GM18951 (cell line): ENCODE results near the gene RAB31.
"Not testable (repeated sequence)": the region's sequence is repeated elsewhere in the genome, so short reads cannot be mapped to it uniquely, and the experiment has no call there.

Source experiments
- POLR2A ChIP-seq: IDR thresholded peaks from 4 replicates; pipeline ENCODE4 v1.6.1; 2011; ENCODE audit warnings: mild to moderate bottlenecking; ENCODE audit not compliant: insufficient read length, insufficient read depth; ENCODE audit errors: extremely low read depth
- in situ Hi-C: fragments of 300-500 bp; cut with MboI; formaldehyde crosslinking; loops from one replicate; pipeline ENCODE4 v1.12.0; 2022; ENCODE audit warnings: low sequenced_read_pairs, mixed read lengths, inconsistent platforms; ENCODE audit not compliant: unreplicated experiment

Gene RAB31

DNA sequence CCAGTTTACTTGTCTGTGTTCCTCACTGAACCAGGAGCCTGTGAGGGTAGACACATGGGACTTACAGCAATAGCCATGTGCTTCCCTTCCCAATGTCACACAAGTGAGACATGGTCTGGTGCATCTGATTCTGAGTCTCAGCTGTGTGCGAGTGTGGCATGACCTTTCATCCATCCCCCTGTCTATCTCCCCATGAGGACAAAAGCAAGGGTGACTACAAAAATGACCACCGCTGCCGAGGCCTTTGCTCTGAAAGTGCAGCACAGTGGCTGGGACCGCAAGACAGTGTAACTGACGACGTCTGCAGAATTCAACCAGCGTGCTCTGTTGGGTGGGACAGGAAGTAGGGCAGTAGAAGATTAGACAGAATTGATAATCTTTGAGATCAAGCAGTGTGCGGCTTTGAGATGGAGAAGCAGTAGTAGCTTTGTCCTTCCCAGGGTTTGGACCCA lies 50.5 kb downstream of the RAB31 start:
- TF ChIP-seq POLR2A: no peak
- in situ Hi-C loops: no loop called here

DNA sequence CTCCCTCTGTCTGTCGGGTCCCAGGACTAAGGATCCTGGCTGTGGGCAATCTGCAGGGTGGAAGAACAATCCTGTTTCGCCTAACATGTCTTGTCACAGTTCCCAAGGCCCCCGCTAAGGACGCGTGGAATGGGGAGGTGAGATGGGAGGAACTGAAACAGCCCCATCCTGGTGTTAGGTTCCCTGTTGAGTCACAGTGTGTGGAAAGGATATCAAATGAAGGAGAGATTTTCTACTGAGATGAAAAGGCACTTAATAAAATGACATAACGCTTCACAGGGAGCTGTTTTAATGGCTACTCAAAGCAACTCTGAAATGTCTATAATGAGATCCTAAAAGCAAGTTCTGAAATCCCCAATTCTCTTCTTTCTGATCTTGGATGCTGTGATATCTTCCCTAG lies 52.5 kb downstream of the RAB31 start:
- in situ Hi-C loops: no loop called here
- TF ChIP-seq POLR2A: no peak

DNA sequence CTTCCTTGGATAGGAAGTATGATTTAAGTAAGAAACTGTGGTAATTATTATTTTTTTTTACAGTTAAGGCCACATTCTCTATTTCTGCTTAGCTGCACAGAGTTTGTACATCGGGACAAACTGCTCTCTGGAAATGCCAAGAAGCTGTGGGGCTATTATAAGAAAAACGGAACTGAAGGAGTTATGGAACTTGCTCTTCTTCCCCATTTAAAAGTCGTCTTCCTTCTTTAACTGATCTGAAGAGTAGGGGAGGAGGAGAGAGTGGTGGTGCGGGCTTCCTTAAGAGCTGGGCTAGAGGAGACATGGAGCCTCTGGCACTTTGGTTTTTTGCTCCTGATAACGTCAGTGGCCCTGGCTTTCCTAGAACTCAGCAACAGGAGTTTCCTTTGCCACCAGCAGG lies 54.4 kb downstream of the RAB31 start:
- no peak for TF ChIP-seq POLR2A
- in situ Hi-C loops: no loop called here

DNA sequence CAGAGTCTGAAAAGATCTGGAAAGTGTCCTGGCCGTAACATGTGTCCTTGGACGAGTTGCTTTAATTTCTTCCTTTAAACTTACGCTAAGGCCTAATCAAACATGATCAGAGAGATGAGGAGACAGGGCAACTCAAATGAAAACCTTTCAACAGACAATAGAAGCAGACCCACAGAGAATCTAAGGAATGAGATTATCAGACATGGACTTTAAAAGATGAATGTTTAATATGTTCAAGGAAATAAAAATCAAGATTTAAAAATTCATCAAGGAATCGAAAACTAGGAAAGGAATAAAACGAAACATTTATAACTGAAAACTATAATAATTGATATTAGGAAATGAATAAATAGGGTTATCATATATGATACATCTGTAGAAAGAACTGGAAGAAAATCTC lies 55.1 kb downstream of the RAB31 start:
- no peak for TF ChIP-seq POLR2A

DNA sequence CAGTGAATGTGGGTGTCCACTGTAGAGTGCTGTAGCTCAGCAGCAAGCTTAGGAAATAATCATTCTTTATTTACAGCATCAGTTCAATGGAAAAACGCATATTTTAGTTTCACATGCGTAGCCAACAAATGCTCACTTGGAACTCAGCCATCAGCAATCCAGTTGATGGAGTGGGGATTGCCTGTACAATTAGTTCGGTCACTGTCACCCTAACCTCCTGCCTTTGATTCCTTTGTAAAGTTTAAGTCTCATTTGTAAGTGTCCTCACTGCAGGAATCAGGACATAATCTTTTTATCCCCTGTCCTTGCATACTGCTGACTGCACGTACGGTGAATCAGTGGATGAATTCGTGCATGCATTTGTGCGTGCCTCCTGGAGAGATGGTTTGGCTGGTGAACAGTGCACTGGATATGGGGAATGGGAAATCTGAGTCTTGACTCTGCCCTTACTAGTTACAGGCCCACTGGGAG lies 55.9 kb downstream of the RAB31 start:
- no peak for TF ChIP-seq POLR2A

More for the DNA sequence above, 55.1 kb downstream of the RAB31 start:
- in situ Hi-C loops: no loop called here

DNA sequence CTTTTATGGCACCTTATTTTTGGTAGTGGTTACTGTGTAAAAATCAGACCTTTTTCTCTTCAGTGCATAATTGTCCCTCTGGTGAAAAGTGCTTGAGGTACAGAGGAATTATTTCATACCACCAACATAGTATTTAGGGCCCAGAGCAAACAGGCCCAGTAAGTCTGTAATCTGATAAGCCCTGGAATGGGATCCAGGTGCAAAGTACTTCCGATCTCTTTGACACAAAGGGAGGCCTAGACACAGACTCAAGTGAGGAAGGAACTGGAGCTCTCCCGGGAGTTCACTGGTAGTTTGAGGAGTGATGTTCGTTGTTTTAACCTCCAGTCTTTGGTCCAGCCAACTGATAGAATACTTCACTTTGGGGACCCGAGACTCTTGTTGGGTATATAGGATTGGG lies 57.4 kb downstream of the RAB31 start:
- in situ Hi-C loops: no loop called here
- no peak for TF ChIP-seq POLR2A

More for the DNA sequence above, 55.9 kb downstream of the RAB31 start:
- in situ Hi-C loops: no loop called here

DNA sequence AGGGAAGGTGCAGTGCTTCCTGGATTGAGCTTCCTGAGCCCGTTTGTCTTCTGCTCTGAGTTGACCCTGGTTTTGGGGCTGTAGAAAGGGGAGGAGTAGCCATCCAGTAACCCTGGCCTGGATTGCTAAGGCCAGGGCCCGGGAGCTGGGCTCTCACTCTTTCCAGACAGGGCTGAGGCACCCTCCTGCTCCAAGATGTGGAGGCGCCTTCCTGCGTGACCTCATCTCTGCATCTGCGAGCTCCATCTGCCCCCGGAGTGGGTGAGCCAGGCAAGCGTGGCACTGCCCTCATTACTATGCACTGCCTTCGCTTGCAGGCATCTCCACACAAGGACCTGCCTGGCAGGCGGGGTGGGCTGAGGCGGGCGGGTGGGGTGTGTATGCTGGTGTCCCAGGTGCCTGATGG lies 58.0 kb downstream of the RAB31 start:
- no peak for TF ChIP-seq POLR2A
- in situ Hi-C loops: no loop called here

DNA sequence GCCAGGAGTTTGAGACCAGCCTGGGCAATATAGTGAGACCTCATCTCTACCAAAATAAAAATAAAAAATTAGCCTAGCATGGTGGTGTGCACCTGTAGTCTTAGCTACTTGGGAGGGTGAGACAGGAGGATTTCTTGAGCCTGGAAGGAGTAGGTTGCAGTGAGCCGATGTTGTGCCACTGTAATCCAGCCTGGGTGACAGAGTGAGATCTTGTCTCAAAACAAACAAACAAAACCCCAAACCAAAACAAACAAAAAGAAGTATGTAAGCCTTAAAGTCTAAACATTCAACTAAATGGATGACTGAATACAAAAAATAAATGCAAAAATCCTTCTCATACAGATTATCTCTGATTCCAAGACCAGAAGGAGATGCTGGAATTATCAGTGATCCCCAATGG lies 58.6 kb downstream of the RAB31 start:
- no peak for TF ChIP-seq POLR2A
- in situ Hi-C loops: no loop called here

DNA sequence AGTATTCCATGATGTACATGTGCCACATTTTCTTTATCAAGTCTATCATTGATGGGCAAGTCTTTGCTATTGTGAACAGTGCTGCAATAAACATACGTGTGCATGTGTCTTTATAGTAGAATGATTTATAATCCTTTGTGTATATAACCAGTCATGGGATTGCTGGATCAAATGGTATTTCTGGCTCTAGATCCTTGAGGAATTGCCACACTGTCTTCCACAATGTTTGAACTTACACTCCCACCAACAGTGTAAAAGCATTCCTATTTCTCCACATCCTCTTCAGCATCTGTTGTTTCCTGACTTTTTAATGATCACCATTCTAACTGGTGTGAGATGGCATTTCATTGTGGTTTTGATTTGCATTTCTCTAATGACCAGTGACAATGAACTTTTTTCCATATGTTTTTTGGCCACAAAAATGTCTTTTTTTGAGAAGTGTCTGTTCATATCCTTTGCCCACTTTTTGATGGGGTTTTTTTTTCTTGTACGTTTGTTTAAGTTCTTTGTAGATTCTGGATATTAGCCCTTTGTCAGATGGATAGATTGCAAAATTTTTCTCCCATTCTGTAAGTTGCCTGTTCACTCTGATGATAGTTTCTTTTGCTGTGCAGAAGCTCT lies 60.1 kb downstream of the RAB31 start:
- in situ Hi-C loops: not testable (repeated sequence)

DNA sequence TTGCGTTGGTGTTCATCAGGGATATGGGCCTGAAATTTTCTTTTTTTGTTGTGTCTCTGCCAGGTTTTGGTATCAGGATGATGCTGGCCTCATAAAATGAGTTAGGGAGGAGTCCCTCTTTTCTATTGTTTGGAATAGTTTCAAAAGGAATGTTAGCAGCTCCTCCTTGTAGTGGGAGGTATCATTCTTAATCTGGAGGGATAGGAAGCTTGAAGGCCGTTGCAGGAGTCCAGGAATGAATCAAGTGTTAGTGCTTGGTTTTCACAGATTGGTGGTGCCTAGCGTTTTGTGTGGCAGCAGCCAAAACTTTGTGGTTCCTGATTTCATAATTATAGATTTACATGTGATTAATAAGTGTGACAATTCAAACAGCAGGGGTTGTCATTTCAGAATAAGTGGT lies 62.0 kb downstream of the RAB31 start:
- in situ Hi-C loops: not testable (repeated sequence)

DNA sequence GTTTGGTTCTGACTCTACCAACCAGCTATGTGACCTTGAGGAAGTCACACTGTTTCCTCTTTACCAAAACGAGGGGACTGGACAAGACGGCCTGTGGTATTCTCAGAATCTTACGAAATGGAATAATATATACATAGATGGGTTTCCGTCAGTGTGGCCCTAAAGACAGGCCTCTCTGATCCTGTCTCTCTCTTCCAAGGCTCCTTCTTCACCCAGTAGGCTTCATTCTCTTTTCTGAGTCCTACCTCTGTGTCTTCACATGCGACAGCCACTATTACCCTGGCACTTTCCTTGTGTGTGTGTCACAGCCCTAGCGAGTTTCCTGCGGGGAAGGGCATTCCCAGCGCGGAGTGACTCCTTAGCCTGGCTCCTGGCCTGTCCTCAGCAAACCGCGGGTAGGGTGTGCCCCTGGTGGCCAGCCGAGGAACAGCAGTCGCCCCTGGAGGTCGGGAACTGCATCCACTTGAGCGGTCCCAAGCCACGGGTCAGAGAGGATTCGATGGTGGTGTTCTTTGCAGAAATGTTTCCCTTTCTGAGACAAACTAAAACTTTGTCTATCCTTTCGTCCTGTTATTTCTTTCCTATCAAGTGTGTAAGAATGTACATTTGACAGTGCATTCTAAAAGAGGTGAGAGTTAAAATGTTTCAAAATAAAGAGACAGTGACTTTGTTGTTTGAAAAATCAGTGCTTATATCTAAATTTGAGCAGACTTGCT lies 63.3 kb downstream of the RAB31 start:
- TF ChIP-seq POLR2A: no peak
- in situ Hi-C loops: no loop called here

DNA sequence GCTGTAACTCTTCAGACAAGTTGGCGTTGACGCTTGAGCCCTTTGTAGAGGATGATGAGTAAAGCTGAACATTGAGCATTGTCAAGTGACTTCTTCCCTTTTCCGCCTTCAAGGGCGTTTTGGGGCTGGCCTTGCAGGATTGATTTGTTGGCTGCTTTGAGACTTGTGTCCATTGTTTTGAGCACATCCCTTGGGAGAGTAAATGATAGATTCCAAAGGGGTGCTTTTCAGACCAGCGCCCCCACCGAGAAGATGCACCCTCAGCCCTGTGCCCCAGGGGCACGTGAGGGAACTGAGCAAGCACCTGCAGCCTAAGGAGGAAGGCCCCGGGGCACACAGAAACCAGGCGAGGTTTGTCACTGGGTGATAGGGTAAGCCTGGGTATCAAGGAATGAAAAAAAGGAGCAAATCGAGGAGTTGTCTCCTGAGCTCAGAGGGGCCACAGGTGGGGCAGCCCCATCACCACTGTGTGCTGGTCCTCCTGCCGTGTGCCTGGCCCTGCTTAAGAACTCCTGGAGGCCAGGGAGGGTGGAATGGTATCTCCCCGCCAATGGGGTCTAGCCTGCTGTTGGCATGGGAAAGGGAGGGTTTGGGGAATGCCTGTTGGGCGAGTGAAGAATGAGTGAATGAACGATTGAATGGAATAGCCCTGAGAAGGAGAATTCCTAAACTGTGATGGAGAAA lies 64.0 kb downstream of the RAB31 start:
- in situ Hi-C loops: no loop called here
- no peak for TF ChIP-seq POLR2A

DNA sequence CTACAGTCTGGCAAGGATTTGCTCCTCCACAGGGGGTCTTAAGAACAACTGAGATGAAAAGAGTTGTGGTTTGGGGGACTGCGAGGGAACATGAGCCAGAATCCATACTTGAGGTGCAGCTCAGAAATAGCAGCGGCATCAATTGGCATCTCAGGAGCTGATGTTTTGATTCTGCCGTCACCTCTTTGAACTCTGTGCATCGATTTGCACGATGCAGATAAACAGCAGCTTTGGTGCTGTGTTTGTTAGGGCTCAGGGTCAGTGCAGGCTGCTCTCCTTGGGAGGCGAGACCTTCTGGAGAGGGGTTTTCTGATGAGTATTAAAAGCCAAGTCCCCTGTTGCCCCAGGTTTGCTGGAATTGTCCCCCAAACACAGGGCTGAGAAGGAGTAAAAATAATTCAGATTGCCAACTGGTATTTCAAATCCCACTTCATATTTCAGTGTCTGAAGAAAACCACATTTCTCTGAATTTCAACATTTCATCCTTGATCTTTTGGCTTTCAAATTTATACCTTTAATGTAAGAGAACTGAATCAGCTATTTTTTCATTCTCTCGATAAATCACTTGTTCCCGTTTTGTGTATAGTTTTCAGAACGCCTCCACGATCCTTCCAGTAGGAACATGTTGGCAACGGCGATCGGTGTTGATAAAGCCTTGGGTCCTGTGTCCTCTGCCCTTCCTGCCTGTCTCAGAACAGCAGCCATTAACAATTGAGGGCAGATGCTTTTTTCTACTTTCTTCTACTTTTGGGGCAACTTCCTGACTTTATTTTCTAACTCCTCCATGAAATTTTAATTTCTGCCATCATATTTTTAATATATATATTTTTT lies 65.0 kb downstream of the RAB31 start:
- TF ChIP-seq POLR2A: no peak
- in situ Hi-C loops: no loop called here

DNA sequence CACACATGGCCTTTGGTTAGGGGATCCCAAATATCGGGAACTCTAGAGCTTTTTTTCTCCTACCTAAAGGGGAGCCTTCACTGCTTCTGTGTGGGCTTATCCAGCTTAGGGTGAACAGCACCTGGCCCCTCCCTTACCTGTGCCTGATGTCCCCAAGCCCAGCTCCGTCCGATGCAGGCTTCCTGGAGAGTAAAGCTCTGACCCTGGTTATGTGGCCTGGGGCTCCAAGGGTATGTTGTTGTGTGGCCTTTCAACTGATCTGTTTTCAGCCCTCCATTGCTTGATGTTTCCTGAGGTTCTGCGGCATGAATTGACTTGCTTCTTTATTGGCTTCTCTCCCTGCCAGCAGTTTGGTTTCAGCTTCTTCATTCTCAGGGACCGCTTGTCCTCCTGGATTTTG lies 66.0 kb downstream of the RAB31 start:
- in situ Hi-C loops: no loop called here
- TF ChIP-seq POLR2A: no peak
